Chondrocyte (in vitro differentiated cells): Measurements from ENCODE around the gene APBA3. TPM values are rescaled to one million over a fixed set of nuclear protein-coding genes. Genes with fewer than 3 reads are reported as not detected.

Source experiments
- DNase-seq: peaks from one replicate; pipeline ENCODE4 v3.0.0; 2021; ENCODE audit warnings: mixed read lengths, low spot score
- H3K27ac Mint-ChIP-seq: one replicate; pipeline ENCODE4 v1.8.0; 2021; ENCODE audit warnings: mild to moderate bottlenecking, moderate library complexity, mixed read lengths; ENCODE audit not compliant: unreplicated experiment
- H3K27me3 Mint-ChIP-seq: 2 replicates; pipeline ENCODE4 v1.8.0; 2021; ENCODE audit warnings: low read depth, mixed read lengths
- H3K36me3 Mint-ChIP-seq: 2 replicates; pipeline ENCODE4 v1.8.0; 2021; ENCODE audit warnings: low read depth, mixed read lengths
- H3K4me1 Mint-ChIP-seq: 2 replicates; pipeline ENCODE4 v1.8.0; 2021; ENCODE audit warnings: low read depth, mild to moderate bottlenecking, mixed read lengths
- H3K4me3 Mint-ChIP-seq: one replicate; pipeline ENCODE4 v1.8.0; 2021; ENCODE audit warnings: mild to moderate bottlenecking, moderate library complexity, mixed read lengths; ENCODE audit not compliant: unreplicated experiment
- H3K9me3 Mint-ChIP-seq: 2 replicates; pipeline ENCODE4 v1.8.0; 2021; ENCODE audit warnings: low read depth, mixed read lengths
- CTCF ChIP-seq: fragments of 200-600 bp; sonication (generic); IDR thresholded peaks from 2 replicates; pipeline ENCODE4 v1.5.0; 2021; ENCODE audit warnings: antibody characterized with exemption, mild to moderate bottlenecking, moderate library complexity
- total RNA-seq: library from RNA; stranded (reverse); gene quantifications from 3 replicates; pipeline ENCODE4 v1.2.1, GENCODE V29; 2021

The APBA3 gene
- total RNA-seq, 1 donor from 2014 or later, result 18.2 TPM

DNA sequence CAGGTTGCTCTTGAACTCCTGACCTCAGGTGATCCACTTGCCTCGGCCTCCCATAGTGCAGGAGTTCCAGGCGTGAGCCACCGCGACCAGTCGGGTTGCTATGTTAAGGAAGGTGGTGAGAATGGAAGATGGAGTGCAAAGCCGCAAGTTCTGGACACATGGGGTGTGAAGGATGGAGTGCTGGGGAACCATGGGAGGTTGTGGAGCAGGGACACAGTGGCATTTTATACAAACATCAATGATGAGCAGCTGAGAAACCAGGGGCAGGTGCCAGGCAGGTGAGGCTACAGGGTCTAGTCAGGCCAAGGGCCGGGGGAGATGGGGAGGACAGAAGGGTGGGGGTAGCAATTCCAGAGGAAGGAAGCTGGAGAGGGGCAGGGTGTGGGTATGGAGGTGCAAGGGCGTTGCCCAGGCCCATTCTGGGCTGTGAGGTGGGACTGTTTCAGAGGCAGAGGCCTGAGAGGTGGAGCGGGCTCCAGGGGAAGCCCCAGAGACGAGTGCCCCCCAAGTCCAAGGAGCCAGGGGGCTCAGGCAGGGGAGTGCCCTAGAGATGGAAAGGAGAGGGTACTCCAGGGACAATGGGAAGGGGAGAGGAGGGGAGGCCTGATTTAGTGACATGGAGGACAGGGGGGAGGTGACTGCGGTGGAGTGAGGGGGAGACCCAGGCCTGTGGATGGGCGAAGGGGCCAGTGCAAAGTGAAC, 12.5 kb upstream of the APBA3 start:
- no peaks in the 10 kb centered on the region for H3K9me3 Mint-ChIP-seq
- peaks cover 2% of the 10 kb centered on the region for H3K27me3 Mint-ChIP-seq
- TF ChIP-seq CTCF, result no peak
- DNase-seq, result no peak
- no peaks in the 10 kb centered on the region for H3K4me1 Mint-ChIP-seq
- H3K4me3 Mint-ChIP-seq, result no peak overlapping the region
- no peak overlapping the region for H3K27ac Mint-ChIP-seq
- H3K36me3 Mint-ChIP-seq, result peaks cover under 1% of the 10 kb centered on the region

DNA sequence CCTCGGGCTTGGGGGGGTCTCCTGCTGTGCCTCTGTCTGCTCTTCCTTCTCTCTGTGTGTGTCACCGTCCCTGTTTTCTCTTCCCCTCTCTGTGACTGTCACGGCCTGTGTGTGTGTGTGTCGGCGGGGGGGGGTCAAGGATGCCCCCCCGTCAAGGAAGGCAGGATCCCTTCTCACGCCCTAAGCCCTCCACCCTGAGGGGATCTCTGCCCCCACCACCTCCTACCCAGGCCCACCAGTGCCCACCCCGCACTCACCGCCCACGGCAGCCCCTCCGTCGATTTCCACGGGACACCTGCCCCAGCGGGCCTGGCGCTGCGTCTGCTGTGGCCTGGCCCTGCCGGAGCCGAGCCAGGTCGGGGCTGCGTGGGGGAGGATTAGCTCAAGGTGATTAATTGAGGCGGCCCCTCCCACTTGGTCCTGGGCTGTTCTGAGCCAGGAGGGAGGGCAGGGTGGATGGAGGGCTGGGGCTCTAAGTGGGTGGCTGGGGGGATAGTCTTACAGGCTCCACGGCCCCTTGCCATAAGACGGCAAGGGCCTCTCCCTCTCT, 10.5 kb upstream of the APBA3 start, which contains the start of gene RAX2:
TSS of gene RAX2 (minus strand) at position 323 of the 550 bp plus-strand sequence. CDS start 486 bp downstream, outside the sequence.
- Mint-ChIP-seq H3K4me3 (no peak within 1 kb of the TSS), H3K9me3 (no peaks in the 10 kb centered on the region), H3K4me1 (no peaks in the 10 kb centered on the region), H3K27me3 (peaks cover 2% of the 10 kb centered on the region), H3K36me3 (peaks cover 3% of the 10 kb centered on the region), H3K27ac (no peak within 1 kb of the TSS)
- no peak for TF ChIP-seq CTCF
- no peak for DNase-seq

DNA sequence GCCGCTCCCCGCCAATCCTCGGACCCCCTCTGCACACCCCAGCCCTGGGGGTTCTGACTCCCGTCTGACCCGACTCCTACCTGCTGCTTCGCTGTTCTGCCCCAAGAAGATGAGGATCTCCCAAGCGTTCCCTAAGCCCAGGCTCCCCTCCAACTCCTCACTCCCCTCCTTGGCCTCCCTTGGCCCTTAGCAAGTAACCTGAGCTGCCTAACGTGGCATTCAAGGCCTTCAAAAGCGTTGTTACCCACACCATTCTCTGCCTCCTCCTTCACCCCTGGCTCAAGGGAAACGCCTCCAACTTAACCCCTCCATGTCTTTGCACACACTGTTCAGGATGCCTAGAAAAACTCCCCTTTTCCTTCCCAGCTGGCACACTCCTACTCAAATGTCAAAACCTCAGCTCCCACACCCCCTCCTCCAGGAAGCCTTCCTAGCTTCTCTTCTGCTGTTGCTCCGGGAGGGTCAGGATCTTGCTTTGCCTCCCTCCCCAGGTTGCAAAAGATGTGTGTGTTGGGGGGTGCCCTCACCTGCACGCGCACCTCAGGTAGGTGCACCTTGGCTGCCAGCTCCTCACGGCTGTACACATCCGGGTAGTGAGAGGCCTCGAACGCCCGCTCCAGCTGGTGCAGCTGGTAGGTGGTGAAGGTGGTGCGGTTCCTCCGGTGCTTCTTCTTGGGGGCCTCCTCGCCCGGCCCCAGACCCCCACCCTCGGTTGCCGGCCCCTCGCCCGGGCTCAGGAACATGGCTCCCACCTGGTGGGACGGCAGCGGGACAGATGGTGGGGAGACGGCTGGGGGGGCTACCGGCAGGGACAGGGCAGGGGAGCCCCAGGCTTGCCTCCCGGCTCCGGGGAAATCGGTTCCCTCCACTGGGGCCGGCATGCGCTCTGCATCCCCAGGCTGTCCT, 9.8 kb upstream of the APBA3 start:
- TF ChIP-seq CTCF, result no peak
- H3K4me1 Mint-ChIP-seq, result no peaks in the 10 kb centered on the region
- no peak overlapping the region for H3K4me3 Mint-ChIP-seq
- no peak for DNase-seq
- no peak overlapping the region for H3K27ac Mint-ChIP-seq
- H3K36me3 Mint-ChIP-seq, result peaks cover 8% of the 10 kb centered on the region
- H3K27me3 Mint-ChIP-seq, result peaks cover 2% of the 10 kb centered on the region
- H3K9me3 Mint-ChIP-seq, result no peaks in the 10 kb centered on the region

- H3K27ac Mint-ChIP-seq, result no peak overlapping the region
Measured at GRCh38 chr19:3770136-3770999, 8.9 kb upstream of the APBA3 start.

More at GRCh38 chr19:3770136-3770999, 8.9 kb upstream of the APBA3 start:
- Mint-ChIP-seq H3K36me3 (peaks cover 8% of the 10 kb centered on the region), H3K4me1 (no peaks in the 10 kb centered on the region), H3K4me3 (no peak overlapping the region), H3K9me3 (no peaks in the 10 kb centered on the region), H3K27me3 (peaks cover 2% of the 10 kb centered on the region)
- no peak for TF ChIP-seq CTCF
- DNase-seq, result no peak
